ENCODE results near the gene NR2C2AP. TPM values are rescaled to one million over a fixed set of nuclear protein-coding genes. Genes with fewer than 3 reads are reported as not detected.

The NR2C2AP gene
- total and polyA plus RNA-seq, 2 of the 13 experiments (the other 11 are each of a cell fraction or from before 2014, with no cell fraction given) = 12.2 to 26.8 TPM

- TF ChIP-seq ZNF333 (CRISPR knock-in tag; IDR thresholded peaks at IDR 0.05; ENCODE audit: borderline replicate concordance) = no peak
- TF ChIP-seq ELF3 (CRISPR knock-in tag; IDR thresholded peaks at IDR 0.05) = peak; percentile 57
- 0 out of 2 replicates have a peak, but pooled peaks have one; percentile 27 for TF ChIP-seq ZSCAN21 (CRISPR knock-in tag; IDR thresholded peaks at IDR 0.05; ENCODE audit: borderline replicate concordance)
- 0 out of 2 replicates have a peak, but pooled peaks have one; percentile 19 for TF ChIP-seq MLX (CRISPR knock-in tag; IDR thresholded peaks at IDR 0.05)
- no peak for TF ChIP-seq SOX13 (IDR thresholded peaks at IDR 0.05)
- peak in 1 of 2 experiments; percentile 61; a peak in 2 of 4 replicates for TF ChIP-seq SOX13 (CRISPR knock-in tag; conservative IDR thresholded peaks at IDR 0.05 in 1 of 2, IDR thresholded peaks at IDR 0.05 in 1 of 2)
- TF ChIP-seq ZBTB7A (CRISPR knock-in tag; IDR thresholded peaks at IDR 0.05) = peak; percentile 57; the same call in 1 of the 2 replicates
- no peak for TF ChIP-seq E2F1 (CRISPR knock-in tag; IDR thresholded peaks at IDR 0.05)
- TF ChIP-seq POLR2G (IDR thresholded peaks at IDR 0.05; ENCODE audit: low read depth, low read length) = peak; percentile 52
- peak in 1 of 2 experiments; percentile 65; a peak in 1 of 4 replicates for TF ChIP-seq KLF16 (CRISPR knock-in tag; IDR thresholded peaks at IDR 0.05)
- no peak for TF ChIP-seq RAD21 (CRISPR knock-in tag; IDR thresholded peaks at IDR 0.05)
- TF ChIP-seq, protein P1, sequence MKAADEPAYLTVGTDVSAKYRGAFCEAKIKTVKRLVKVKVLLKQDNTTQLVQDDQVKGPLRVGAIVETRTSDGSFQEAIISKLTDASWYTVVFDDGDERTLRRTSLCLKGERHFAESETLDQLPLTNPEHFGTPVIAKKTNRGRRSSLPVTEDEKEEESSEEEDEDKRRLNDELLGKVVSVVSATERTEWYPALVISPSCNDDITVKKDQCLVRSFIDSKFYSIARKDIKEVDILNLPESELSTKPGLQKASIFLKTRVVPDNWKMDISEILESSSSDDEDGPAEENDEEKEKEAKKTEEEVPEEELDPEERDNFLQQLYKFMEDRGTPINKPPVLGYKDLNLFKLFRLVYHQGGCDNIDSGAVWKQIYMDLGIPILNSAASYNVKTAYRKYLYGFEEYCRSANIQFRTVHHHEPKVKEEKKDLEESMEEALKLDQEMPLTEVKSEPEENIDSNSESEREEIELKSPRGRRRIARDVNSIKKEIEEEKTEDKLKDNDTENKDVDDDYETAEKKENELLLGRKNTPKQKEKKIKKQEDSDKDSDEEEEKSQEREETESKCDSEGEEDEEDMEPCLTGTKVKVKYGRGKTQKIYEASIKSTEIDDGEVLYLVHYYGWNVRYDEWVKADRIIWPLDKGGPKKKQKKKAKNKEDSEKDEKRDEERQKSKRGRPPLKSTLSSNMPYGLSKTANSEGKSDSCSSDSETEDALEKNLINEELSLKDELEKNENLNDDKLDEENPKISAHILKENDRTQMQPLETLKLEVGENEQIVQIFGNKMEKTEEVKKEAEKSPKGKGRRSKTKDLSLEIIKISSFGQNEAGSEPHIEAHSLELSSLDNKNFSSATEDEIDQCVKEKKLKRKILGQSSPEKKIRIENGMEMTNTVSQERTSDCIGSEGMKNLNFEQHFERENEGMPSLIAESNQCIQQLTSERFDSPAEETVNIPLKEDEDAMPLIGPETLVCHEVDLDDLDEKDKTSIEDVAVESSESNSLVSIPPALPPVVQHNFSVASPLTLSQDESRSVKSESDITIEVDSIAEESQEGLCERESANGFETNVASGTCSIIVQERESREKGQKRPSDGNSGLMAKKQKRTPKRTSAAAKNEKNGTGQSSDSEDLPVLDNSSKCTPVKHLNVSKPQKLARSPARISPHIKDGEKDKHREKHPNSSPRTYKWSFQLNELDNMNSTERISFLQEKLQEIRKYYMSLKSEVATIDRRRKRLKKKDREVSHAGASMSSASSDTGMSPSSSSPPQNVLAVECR (CRISPR knock-in tag; IDR thresholded peaks at IDR 0.05; ENCODE audit: borderline replicate concordance) = peak; percentile 31; the same call in 1 of the 2 replicates
- TF ChIP-seq ZNF12 (CRISPR knock-in tag; IDR thresholded peaks at IDR 0.05) = peak; percentile 46; the same call in 1 of the 2 replicates
- TF ChIP-seq ZNF609 (CRISPR knock-in tag; IDR thresholded peaks at IDR 0.05; ENCODE audit: borderline replicate concordance) = peak; percentile 48; the same call in 1 of the 2 replicates
- no peak for TF ChIP-seq SIN3B (IDR thresholded peaks at IDR 0.05; ENCODE audit: low read length)
- TF ChIP-seq ZNF331 (CRISPR knock-in tag; IDR thresholded peaks at IDR 0.05) = peak; percentile 25; the same call in 1 of the 2 replicates
- peak; percentile 31; the same call in 1 of the 2 replicates for TF ChIP-seq HNF4G (IDR thresholded peaks at IDR 0.05; ENCODE audit: borderline replicate concordance, low read depth, low read length)
- TF ChIP-seq HNF4G (CRISPR knock-in tag; IDR thresholded peaks at IDR 0.05; ENCODE audit: borderline replicate concordance, low read depth) = 0 out of 2 replicates have a peak, but pooled peaks have one; percentile 52
These were observed 31.2 kb downstream of the NR2C2AP start (continued) for GRCh38 chr19:19171821-19172532.

Data from HepG2 (cell line).